ENCODE measurements around the gene LIPH. TPM values are rescaled to one million over a fixed set of nuclear protein-coding genes. Genes with fewer than 3 reads are reported as not detected.

The LIPH gene
- total and polyA plus RNA-seq, 10 of the 15 experiments (the other 5 are each of a cell fraction or from before 2014, with no cell fraction given), result 2.2 to 11.1 (median 5.4) TPM

DNA sequence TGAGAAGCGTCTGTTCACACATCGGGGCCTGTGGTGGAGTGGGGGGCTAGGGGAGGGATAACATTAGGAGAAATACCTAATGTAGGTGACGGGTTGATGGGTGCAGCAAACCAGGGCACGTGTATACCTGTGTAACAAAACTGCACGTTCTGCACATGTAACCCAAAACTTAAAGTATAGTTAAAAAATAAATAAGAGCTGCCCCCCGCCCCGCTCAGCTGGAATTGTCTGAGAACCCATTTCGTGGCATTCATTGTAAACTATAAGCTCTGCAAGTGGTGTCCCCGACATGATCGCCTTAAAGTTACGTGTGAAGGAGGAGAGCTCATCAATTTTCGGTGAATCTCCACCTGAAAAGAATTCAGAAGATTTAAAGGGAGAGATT lies 7.3 kb upstream of the LIPH start (continued):
- TF ChIP-seq, protein P1, sequence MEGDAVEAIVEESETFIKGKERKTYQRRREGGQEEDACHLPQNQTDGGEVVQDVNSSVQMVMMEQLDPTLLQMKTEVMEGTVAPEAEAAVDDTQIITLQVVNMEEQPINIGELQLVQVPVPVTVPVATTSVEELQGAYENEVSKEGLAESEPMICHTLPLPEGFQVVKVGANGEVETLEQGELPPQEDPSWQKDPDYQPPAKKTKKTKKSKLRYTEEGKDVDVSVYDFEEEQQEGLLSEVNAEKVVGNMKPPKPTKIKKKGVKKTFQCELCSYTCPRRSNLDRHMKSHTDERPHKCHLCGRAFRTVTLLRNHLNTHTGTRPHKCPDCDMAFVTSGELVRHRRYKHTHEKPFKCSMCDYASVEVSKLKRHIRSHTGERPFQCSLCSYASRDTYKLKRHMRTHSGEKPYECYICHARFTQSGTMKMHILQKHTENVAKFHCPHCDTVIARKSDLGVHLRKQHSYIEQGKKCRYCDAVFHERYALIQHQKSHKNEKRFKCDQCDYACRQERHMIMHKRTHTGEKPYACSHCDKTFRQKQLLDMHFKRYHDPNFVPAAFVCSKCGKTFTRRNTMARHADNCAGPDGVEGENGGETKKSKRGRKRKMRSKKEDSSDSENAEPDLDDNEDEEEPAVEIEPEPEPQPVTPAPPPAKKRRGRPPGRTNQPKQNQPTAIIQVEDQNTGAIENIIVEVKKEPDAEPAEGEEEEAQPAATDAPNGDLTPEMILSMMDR (IDR thresholded peaks at IDR 0.05 in 2 of 3, conservative IDR thresholded peaks at IDR 0.05 in 1 of 3; ENCODE audit: control insufficient read depth in 2 of 3, extremely low read depth in 1 of 3, insufficient read depth in 1 of 3, low read depth in 3 of 3, low read length in 3 of 3), result no peak
- TF ChIP-seq, protein P2, sequence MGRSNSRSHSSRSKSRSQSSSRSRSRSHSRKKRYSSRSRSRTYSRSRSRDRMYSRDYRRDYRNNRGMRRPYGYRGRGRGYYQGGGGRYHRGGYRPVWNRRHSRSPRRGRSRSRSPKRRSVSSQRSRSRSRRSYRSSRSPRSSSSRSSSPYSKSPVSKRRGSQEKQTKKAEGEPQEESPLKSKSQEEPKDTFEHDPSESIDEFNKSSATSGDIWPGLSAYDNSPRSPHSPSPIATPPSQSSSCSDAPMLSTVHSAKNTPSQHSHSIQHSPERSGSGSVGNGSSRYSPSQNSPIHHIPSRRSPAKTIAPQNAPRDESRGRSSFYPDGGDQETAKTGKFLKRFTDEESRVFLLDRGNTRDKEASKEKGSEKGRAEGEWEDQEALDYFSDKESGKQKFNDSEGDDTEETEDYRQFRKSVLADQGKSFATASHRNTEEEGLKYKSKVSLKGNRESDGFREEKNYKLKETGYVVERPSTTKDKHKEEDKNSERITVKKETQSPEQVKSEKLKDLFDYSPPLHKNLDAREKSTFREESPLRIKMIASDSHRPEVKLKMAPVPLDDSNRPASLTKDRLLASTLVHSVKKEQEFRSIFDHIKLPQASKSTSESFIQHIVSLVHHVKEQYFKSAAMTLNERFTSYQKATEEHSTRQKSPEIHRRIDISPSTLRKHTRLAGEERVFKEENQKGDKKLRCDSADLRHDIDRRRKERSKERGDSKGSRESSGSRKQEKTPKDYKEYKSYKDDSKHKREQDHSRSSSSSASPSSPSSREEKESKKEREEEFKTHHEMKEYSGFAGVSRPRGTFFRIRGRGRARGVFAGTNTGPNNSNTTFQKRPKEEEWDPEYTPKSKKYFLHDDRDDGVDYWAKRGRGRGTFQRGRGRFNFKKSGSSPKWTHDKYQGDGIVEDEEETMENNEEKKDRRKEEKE (IDR thresholded peaks at IDR 0.05), result no peak
- TF ChIP-seq, protein P3, sequence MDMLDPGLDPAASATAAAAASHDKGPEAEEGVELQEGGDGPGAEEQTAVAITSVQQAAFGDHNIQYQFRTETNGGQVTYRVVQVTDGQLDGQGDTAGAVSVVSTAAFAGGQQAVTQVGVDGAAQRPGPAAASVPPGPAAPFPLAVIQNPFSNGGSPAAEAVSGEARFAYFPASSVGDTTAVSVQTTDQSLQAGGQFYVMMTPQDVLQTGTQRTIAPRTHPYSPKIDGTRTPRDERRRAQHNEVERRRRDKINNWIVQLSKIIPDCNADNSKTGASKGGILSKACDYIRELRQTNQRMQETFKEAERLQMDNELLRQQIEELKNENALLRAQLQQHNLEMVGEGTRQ (IDR thresholded peaks at IDR 0.05; ENCODE audit: borderline replicate concordance, low read depth, low read length), result no peak

DNA sequence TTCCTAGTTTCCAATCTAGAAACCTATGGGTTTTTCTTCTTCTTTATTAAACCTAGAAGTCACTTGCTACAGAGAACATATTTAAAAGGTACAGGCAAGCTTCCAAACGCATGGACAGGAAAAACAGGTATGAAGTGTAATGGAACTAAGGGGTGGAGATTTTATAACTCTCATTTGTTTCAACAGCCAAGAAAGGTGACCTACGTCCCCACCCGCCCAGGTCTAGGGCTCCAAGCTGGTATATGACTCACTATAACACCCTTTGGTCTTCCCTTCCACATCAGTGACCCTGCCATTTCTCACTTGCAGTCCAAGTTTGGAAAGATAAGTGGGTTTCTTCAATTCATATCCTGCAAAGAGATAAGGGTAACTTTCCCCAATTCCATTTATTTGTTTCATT lies 6.0 kb upstream of the LIPH start:
- intact Hi-C loops (cut with micrococcal nuclease; ENCODE audit: unreplicated experiment) (loop anchor here (5.0 kb wide), 1 partner anchor 206 kb away; no protein-coding TSS in a partner anchor), in situ Hi-C loops (cut with MboI) (no loop called here)
- H4K20me1 ChIP-seq (ENCODE audit: control insufficient read depth, insufficient read depth), result no peaks in the 10 kb centered on the region
- ChIA-PET CTCF (interaction anchor here (0.5 to 4.8 kb wide), 22 partner anchors 10 to 684 kb away, joined by 3 to 56 read pairs (median 6); partner anchors contain the start of genes MAP3K13, SENP2 and TMEM41A), RAD21 (ENCODE audit: unreplicated experiment) (interaction anchor here (1.0 to 2.9 kb wide), 13 partner anchors 9 to 205 kb away, joined by 3 to 13 read pairs (median 5); partner anchors contain the start of genes MAP3K13, SENP2 and TMEM41A), SMC1A (ENCODE audit: uncharacterized antibody, unreplicated experiment) (interaction anchor here (0.8 to 3.7 kb wide), 22 partner anchors 11 to 204 kb away, joined by 3 to 23 read pairs (median 6); partner anchors contain the start of genes MAP3K13 and SENP2), POLR2A (interaction anchor here (0.5 to 1.4 kb wide), 3 partner anchors 8 to 201 kb away, joined by 3 to 4 read pairs (median 4); partner anchors contain the start of gene TMEM41A)
- H3K36me3 ChIP-seq (ENCODE audit: control insufficient read depth in 2 of 2, insufficient read depth in 2 of 2, low read length in 1 of 2), result no peaks in the 10 kb centered on the region
- DNase-seq (ENCODE audit: low read depth, low spot score) (no peak), ATAC-seq (peak; percentile 66), FAIRE-seq (no peak)
- H2AFZ ChIP-seq (ENCODE audit: control insufficient read depth, low read depth, low read length), result peak overlapping the region; percentile 87
- no peak overlapping the region; the same call in 1 of the 2 replicates for H3K9ac ChIP-seq (ENCODE audit: control insufficient read depth, insufficient read depth, low read length)
- H3K4me3 ChIP-seq, result no peak overlapping the region
- BruUV-seq (replicated peaks), result no TSS peak
- 62% methylated on average over 3 of the region's 3 CpGs for WGBS (ENCODE audit: insufficient coverage, insufficient replicate concordance, low lambda C conversion rate, missing lambda C conversion rate)
- H3K9me3 ChIP-seq (replicated peaks; ENCODE audit: control insufficient read depth, insufficient read depth, low read length), result no peaks in the 10 kb centered on the region
- H3K4me1 ChIP-seq (ENCODE audit: control insufficient read depth, insufficient read depth, low read length), result peaks cover 18% of the 10 kb centered on the region
- peak overlapping the region; percentile 49; the same call in 1 of the 2 replicates for H3K4me2 ChIP-seq (ENCODE audit: control insufficient read depth, insufficient read depth)
- H3K27ac ChIP-seq (ENCODE audit: control insufficient read depth, insufficient read depth), result peak overlapping the region; percentile 49
- H3K27me3 ChIP-seq (replicated peaks in 1 of 2; ENCODE audit: control insufficient read depth in 2 of 2, insufficient read depth in 2 of 2, low read length in 1 of 2), result no peaks in the 10 kb centered on the region
- no peaks in the 10 kb centered on the region for H3K79me2 ChIP-seq (ENCODE audit: control insufficient read depth, insufficient read depth, low read length)
- TF ChIP-seq MEF2B (IDR thresholded peaks at IDR 0.05; ENCODE audit: partially characterized antibody, poor library complexity, severe bottlenecking) (no peak), RELA (IDR thresholded peaks at IDR 0.05; ENCODE audit: borderline replicate concordance, partially characterized antibody) (no peak), SPI1 (IDR thresholded peaks at IDR 0.05; ENCODE audit: borderline replicate concordance, insufficient read depth, low read depth, low read length) (no peak), ZZZ3 (IDR thresholded peaks at IDR 0.05; ENCODE audit: control insufficient read depth, insufficient read length, low read depth) (no peak), PAX8 (IDR thresholded peaks at IDR 0.05) (no peak), POLR2AphosphoS5 (IDR thresholded peaks at IDR 0.05; ENCODE audit: low read length) (no peak)
- TF ChIP-seq, protein P4, sequence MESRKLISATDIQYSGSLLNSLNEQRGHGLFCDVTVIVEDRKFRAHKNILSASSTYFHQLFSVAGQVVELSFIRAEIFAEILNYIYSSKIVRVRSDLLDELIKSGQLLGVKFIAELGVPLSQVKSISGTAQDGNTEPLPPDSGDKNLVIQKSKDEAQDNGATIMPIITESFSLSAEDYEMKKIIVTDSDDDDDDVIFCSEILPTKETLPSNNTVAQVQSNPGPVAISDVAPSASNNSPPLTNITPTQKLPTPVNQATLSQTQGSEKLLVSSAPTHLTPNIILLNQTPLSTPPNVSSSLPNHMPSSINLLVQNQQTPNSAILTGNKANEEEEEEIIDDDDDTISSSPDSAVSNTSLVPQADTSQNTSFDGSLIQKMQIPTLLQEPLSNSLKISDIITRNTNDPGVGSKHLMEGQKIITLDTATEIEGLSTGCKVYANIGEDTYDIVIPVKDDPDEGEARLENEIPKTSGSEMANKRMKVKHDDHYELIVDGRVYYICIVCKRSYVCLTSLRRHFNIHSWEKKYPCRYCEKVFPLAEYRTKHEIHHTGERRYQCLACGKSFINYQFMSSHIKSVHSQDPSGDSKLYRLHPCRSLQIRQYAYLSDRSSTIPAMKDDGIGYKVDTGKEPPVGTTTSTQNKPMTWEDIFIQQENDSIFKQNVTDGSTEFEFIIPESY (IDR thresholded peaks at IDR 0.05), result no peak
- TF ChIP-seq, protein P5, sequence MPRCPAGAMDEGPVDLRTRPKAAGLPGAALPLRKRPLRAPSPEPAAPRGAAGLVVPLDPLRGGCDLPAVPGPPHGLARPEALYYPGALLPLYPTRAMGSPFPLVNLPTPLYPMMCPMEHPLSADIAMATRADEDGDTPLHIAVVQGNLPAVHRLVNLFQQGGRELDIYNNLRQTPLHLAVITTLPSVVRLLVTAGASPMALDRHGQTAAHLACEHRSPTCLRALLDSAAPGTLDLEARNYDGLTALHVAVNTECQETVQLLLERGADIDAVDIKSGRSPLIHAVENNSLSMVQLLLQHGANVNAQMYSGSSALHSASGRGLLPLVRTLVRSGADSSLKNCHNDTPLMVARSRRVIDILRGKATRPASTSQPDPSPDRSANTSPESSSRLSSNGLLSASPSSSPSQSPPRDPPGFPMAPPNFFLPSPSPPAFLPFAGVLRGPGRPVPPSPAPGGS (IDR thresholded peaks at IDR 0.05; ENCODE audit: borderline replicate concordance, insufficient read depth, low read depth, low read length, poor library complexity, severe bottlenecking), result no peak

All from GM12878 (cell line).